ENCODE data around the gene BDKRB1. TPM values are rescaled to one million over a fixed set of nuclear protein-coding genes. Genes with fewer than 3 reads are reported as not detected.
A peak's percentile ranks its signal among the peaks of the same experiment; 100 is the strongest.

Gene BDKRB1
- total RNA-seq, 4 donors from 2014 or later: 11.8 to 36.5 TPM; not detected in 2

DNA sequence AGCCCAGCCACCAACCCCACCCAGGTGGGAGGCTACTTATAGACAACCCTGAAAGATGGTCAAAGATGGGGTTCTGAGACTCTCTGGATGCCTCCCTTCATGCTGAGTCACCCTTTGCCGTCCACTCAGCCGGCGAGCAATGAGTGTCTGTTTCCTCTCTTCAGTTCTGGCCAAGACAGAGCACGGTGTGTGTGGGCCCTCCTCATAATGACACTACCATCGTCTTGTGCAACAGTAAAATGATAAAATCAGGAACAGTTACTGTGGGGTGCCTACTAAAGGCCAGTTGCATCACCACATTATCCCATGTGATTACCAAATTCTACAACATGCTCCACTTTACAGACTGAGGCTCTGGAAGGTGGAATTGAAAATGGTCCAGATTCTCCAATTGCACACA, 7.0 kb upstream of the BDKRB1 start:
- no peak for DNase-seq (ENCODE audit: low spot score)
- TF ChIP-seq, protein P1, sequence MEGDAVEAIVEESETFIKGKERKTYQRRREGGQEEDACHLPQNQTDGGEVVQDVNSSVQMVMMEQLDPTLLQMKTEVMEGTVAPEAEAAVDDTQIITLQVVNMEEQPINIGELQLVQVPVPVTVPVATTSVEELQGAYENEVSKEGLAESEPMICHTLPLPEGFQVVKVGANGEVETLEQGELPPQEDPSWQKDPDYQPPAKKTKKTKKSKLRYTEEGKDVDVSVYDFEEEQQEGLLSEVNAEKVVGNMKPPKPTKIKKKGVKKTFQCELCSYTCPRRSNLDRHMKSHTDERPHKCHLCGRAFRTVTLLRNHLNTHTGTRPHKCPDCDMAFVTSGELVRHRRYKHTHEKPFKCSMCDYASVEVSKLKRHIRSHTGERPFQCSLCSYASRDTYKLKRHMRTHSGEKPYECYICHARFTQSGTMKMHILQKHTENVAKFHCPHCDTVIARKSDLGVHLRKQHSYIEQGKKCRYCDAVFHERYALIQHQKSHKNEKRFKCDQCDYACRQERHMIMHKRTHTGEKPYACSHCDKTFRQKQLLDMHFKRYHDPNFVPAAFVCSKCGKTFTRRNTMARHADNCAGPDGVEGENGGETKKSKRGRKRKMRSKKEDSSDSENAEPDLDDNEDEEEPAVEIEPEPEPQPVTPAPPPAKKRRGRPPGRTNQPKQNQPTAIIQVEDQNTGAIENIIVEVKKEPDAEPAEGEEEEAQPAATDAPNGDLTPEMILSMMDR (IDR thresholded peaks at IDR 0.05): no peak
- ATAC-seq (ENCODE audit: low FRiP score): peak; percentile 85

DNA sequence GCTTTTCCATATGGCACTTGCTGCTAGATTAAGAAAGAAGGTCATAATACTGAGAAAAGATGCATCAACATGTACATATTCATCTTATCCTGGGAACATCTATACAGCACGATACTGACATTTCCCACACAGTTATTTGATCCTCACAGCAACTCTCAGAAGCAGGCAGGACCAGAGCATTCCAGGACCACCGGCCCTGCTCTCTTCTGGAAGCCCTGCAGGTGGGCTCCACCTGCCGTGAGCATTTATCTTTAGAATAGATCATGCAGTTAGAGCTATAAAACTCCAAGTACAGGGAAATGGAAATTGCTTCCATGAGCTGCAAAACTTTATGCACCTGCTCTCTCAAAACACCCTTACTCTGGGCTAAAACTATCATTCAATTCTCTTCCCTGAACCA, 5.5 kb upstream of the BDKRB1 start:
- ATAC-seq (ENCODE audit: low FRiP score) (no peak), DNase-seq (ENCODE audit: low spot score) (no peak)
- TF ChIP-seq, protein P1 (IDR thresholded peaks at IDR 0.05): no peak

- TF ChIP-seq, protein P1 (IDR thresholded peaks at IDR 0.05): no peak
- DNase-seq (ENCODE audit: low spot score) (no peak), ATAC-seq (ENCODE audit: low FRiP score) (no peak)
These were observed 4.3 kb upstream of the BDKRB1 start for GRCh38 chr14:96251656-96252155.

- TF ChIP-seq, protein P1 (IDR thresholded peaks at IDR 0.05): no peak
- DNase-seq (ENCODE audit: low spot score) (no peak), ATAC-seq (ENCODE audit: low FRiP score) (no peak)
These were observed 3.5 kb upstream of the BDKRB1 start for GRCh38 chr14:96252323-96252998.

GRCh38 chr14:96252999-96253539, 2.9 kb upstream of the BDKRB1 start:
- DNase-seq (ENCODE audit: low spot score): no peak
- peak; percentile 71 for ATAC-seq (ENCODE audit: low FRiP score)
- TF ChIP-seq, protein P1 (IDR thresholded peaks at IDR 0.05): no peak

DNA sequence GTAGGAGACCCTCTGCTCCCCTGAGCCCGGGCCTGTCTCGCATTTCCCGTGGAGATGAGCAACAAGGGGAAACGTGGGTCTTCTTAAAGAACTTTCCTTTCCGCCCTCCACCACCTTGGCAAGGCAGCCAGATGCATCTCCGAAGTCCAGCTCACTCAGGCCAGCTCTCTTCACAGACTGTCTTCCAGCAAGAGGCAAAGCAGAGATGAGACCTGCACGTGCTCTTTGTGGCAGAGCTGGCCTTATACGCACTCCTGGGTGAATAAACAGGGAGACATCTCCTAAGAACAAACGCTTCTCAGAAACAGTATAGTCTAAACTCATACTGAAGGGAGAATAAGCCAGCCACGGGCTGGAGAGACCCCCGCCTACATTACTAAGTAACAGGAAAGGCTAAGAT, 1.3 kb upstream of the BDKRB1 start:
- TF ChIP-seq, protein P1 (IDR thresholded peaks at IDR 0.05): no peak
- DNase-seq (ENCODE audit: low spot score) (no peak), ATAC-seq (ENCODE audit: low FRiP score) (no peak)

DNA sequence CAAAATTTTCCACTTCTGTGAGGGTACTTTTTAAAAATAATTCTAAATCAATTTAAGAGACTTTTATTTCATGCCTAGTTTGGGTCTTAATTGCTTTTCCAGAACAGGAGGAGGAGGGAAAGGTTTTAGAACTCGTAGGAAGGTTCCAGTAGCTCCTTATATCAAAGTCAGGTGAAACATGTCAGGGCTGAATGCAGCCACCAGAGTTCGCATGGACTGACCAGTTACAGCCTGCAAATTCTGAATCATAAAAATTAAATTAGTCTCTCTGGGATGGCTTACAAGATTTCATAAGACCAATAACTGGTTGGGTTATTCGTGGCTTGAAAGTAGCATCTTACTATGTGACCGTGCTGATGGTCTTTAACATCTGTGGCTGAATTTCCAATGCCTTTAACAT, 397 bp downstream of the BDKRB1 start:
- ATAC-seq (ENCODE audit: low FRiP score) (peak; percentile 42), DNase-seq (ENCODE audit: low spot score) (no peak)
- TF ChIP-seq, protein P1 (IDR thresholded peaks at IDR 0.05): no peak
